HPDE6-E6E7 (cell line): ENCODE data around the gene CDH19.

Source experiments
- DNase-seq: peaks from one replicate; pipeline ENCODE4 v3.0.0; 2011; ENCODE audit warnings: missing footprints; ENCODE audit errors: extremely low spot score

The CDH19 gene

DNA sequence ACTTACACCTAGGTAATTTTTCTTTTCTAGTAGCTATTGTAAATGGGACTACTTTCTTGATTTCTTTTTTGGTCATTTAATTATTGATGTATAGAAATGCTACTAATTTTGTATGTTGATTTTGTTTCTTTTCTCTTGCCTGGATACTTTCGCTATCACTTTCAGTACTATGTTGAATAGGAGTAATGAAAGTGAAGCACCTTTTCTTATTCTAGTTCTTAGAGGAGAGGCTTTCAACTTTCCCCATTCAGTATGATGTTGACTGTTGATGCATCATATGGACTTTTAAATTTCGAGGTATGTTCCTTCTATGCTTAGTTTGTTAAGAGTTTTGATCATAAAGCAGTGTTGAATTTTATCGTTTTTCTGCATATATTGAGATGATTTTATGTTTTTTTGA, 142.5 kb downstream of the CDH19 start:
- DNase-seq, result no peak

DNA sequence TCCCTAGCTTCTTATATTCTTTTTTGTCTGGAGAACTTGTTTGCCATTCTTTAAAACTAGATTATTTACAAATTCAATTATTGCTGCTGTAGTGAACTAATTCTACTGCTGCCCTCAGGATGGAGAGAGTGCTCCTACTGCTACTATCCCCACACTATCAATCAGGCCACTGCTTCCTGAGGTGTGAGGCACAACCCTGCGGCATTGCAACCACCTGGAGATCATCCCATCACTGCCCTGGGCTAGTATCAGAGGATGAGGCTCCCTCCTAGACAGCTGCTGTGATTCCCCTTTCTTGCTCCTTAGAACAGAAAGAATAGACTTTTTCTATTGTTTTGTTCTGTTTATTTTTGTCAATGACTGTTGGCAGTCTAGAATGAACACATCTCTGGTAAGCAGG, 146.6 kb downstream of the CDH19 start:
- no peak for DNase-seq
